H9 (cell line): Measurements from ENCODE around the gene POFUT1. TPM values are rescaled to one million over a fixed set of nuclear protein-coding genes. Genes with fewer than 3 reads are reported as not detected.

Source experiments
- DNase-seq: peaks from one replicate; pipeline ENCODE4 v3.0.0-alpha.2; 2017
- H2AFZ ChIP-seq: one replicate; pipeline ENCODE4 v1.6.1; 2013; ENCODE audit warnings: mild to moderate bottlenecking, low read length, control low read depth, moderate library complexity
- H2AK5ac ChIP-seq: 2 replicates; pipeline ENCODE4 v1.6.1; 2013; ENCODE audit warnings: low read length, control low read depth, mixed read lengths; ENCODE audit not compliant: insufficient read length
- H2BK120ac ChIP-seq: one replicate; pipeline ENCODE4 v1.6.1; 2013; ENCODE audit warnings: low read depth, mild to moderate bottlenecking, low read length, control low read depth, inconsistent platforms; ENCODE audit not compliant: poor library complexity, severe bottlenecking
- H2BK12ac ChIP-seq: 2 replicates; pipeline ENCODE4 v1.6.1; 2013; ENCODE audit warnings: low read length, control low read depth, mixed read lengths, low read depth; ENCODE audit not compliant: insufficient read length
- H2BK15ac ChIP-seq: 2 replicates; pipeline ENCODE4 v1.6.1; 2013; ENCODE audit warnings: low read depth, low read length, control low read depth
- H2BK20ac ChIP-seq: one replicate; pipeline ENCODE4 v1.6.1; 2013; ENCODE audit warnings: low read depth, mild to moderate bottlenecking, low read length, control low read depth, inconsistent platforms; ENCODE audit not compliant: poor library complexity, severe bottlenecking
- H2BK5ac ChIP-seq: 2 replicates; pipeline ENCODE4 v1.6.1; 2013; ENCODE audit warnings: low read length, control low read depth, mixed read lengths; ENCODE audit not compliant: insufficient read length
- H3K14ac ChIP-seq: 2 replicates; pipeline ENCODE4 v1.6.1; 2013; ENCODE audit warnings: low read length, control low read depth; ENCODE audit not compliant: insufficient read depth
- H3K18ac ChIP-seq: 2 replicates; pipeline ENCODE4 v1.6.1; 2013; ENCODE audit warnings: low read depth, mild to moderate bottlenecking, mixed read lengths, low read length, control low read depth; ENCODE audit not compliant: insufficient read length
- H3K23ac ChIP-seq: 2 replicates; pipeline ENCODE4 v1.6.1; 2013; ENCODE audit warnings: low read length, control low read depth, mixed read lengths, low read depth; ENCODE audit not compliant: insufficient read length
- H3K23me2 ChIP-seq: 2 replicates; pipeline ENCODE4 v1.6.1; 2013; ENCODE audit warnings: low read depth, mild to moderate bottlenecking, mixed read lengths, low read length, control low read depth; ENCODE audit not compliant: insufficient read length, poor library complexity, severe bottlenecking
- H3K27ac ChIP-seq: 2 replicates; pipeline ENCODE4 v1.5.1; 2013; ENCODE audit warnings: low read length, control low read depth, mixed read lengths, low read depth; ENCODE audit not compliant: insufficient read length
- H3K27me3 ChIP-seq: 2 replicates; pipeline ENCODE4 v1.6.1; 2013; ENCODE audit warnings: low read length, control low read depth, inconsistent platforms; ENCODE audit not compliant: insufficient read depth
- H3K4ac ChIP-seq: 2 replicates; pipeline ENCODE4 v1.6.1; 2013; ENCODE audit warnings: low read depth, mild to moderate bottlenecking, control low read depth, inconsistent platforms, low read length, moderate library complexity
- H3K4me1 ChIP-seq: 2 replicates; pipeline ENCODE4 v1.6.1; 2013; ENCODE audit warnings: low read length, control low read depth, inconsistent platforms; ENCODE audit not compliant: insufficient read depth
- H3K4me2 ChIP-seq: 2 replicates; pipeline ENCODE4 v1.6.1; 2013; ENCODE audit warnings: low read length, control low read depth, mixed read lengths; ENCODE audit not compliant: insufficient read length, insufficient read depth
- H3K56ac ChIP-seq: 2 replicates; pipeline ENCODE4 v1.6.1; 2013; ENCODE audit warnings: low read depth, mild to moderate bottlenecking, mixed read lengths, low read length, control low read depth; ENCODE audit not compliant: insufficient read length
- H3K79me1 ChIP-seq: 2 replicates; pipeline ENCODE4 v1.6.1; 2013; ENCODE audit warnings: low read depth, mild to moderate bottlenecking, moderate library complexity, low read length, control low read depth, inconsistent platforms; ENCODE audit not compliant: insufficient read depth, poor library complexity, severe bottlenecking
- H3K79me2 ChIP-seq: 2 replicates; pipeline ENCODE4 v1.6.1; 2013; ENCODE audit warnings: low read length, control low read depth, inconsistent platforms; ENCODE audit not compliant: insufficient read depth
- H3K9ac ChIP-seq: 2 replicates; pipeline ENCODE4 v1.6.1; 2013; ENCODE audit warnings: low read length, control low read depth, mixed read lengths; ENCODE audit not compliant: insufficient read length; ENCODE audit errors: extremely low read depth
- H3K9me3 ChIP-seq: one replicate; pipeline ENCODE4 v1.6.1; 2013; ENCODE audit warnings: low read depth, low read length, inconsistent platforms; ENCODE audit not compliant: control insufficient read depth
- H3T11ph ChIP-seq: one replicate; pipeline ENCODE4 v1.6.1; 2013; ENCODE audit warnings: mild to moderate bottlenecking, low read length, control low read depth, inconsistent platforms
- H4K20me1 ChIP-seq: one replicate; pipeline ENCODE4 v1.6.1; 2013; ENCODE audit not compliant: control insufficient read depth, insufficient read length, insufficient read depth
- H4K5ac ChIP-seq: 2 replicates; pipeline ENCODE4 v1.6.1; 2013; ENCODE audit warnings: low read depth, mild to moderate bottlenecking, mixed read lengths, low read length, control low read depth; ENCODE audit not compliant: insufficient read length
- H4K8ac ChIP-seq: replicated peaks from 2 replicates; pipeline ENCODE4 v1.6.1; 2013; ENCODE audit warnings: low read length, control low read depth, mixed read lengths, low read depth; ENCODE audit not compliant: insufficient read length
- H4K91ac ChIP-seq: 2 replicates; pipeline ENCODE4 v1.6.1; 2013; ENCODE audit warnings: low read depth, mild to moderate bottlenecking, moderate library complexity, mixed read lengths, low read length, control low read depth; ENCODE audit not compliant: insufficient read length
- H3K27ac Mint-ChIP-seq, 3 experiments: 2 replicates in 2 of 3; 3 replicates in 1 of 3; pipeline ENCODE4 v1.8.0; 2020 to 2021; ENCODE audit warnings: mixed read lengths in 3 of 3, mild to moderate bottlenecking in 1 of 3, moderate library complexity in 1 of 3
- H3K27me3 Mint-ChIP-seq: 2 replicates; pipeline ENCODE4 v1.8.0; 2021; ENCODE audit warnings: low read depth, mild to moderate bottlenecking, moderate library complexity, mixed read lengths
- H3K36me3 Mint-ChIP-seq, 3 experiments: 2 replicates in 2 of 3; 3 replicates in 1 of 3; pipeline ENCODE4 v1.8.0; 2020 to 2021; ENCODE audit warnings: low read depth in 3 of 3, mixed read lengths in 3 of 3; ENCODE audit not compliant: insufficient read depth in 1 of 3
- H3K4me1 Mint-ChIP-seq, 2 experiments: 2 replicates each; pipeline ENCODE4 v1.8.0; 2020; ENCODE audit warnings: mixed read lengths in 2 of 2
- H3K4me3 Mint-ChIP-seq, 2 experiments: 2 replicates in 1 of 2; 3 replicates in 1 of 2; pipeline ENCODE4 v1.8.0; 2020 to 2021; ENCODE audit warnings: mild to moderate bottlenecking in 2 of 2, mixed read lengths in 2 of 2, moderate library complexity in 1 of 2
- H3K9me3 Mint-ChIP-seq, 2 experiments: 2 replicates in 1 of 2; 3 replicates in 1 of 2; pipeline ENCODE4 v1.8.0; 2020; ENCODE audit warnings: mild to moderate bottlenecking in 2 of 2, mixed read lengths in 2 of 2, moderate library complexity in 1 of 2
- WGBS: extraction: QIAGEN DNeasy Blood & Tissue Kit; methylation state at CpG from one replicate; pipeline ENCODE4 v1.1.7; 2013; ENCODE audit warnings: missing lambda C conversion rate, low lambda C conversion rate, mixed read lengths; ENCODE audit not compliant: insufficient read length; ENCODE audit errors: extremely low coverage; 5-methylcytosine and 5-hydroxymethylcytosine counted together
- total RNA-seq: library from RNA; stranded (reverse); gene quantifications from 2 replicates; pipeline ENCODE4 v1.2.1, GENCODE V29; 2021
- TF ChIP-seq, protein P1 (sequence below): fragments of 200-600 bp; sonication (generic); conservative IDR thresholded peaks from 3 replicates; pipeline ENCODE4 v1.8.0; 2021; ENCODE audit warnings: antibody characterized with exemption, mild to moderate bottlenecking

Gene POFUT1
- total RNA-seq, 1 experiment from 2014 or later, result 41.2 TPM

DNA sequence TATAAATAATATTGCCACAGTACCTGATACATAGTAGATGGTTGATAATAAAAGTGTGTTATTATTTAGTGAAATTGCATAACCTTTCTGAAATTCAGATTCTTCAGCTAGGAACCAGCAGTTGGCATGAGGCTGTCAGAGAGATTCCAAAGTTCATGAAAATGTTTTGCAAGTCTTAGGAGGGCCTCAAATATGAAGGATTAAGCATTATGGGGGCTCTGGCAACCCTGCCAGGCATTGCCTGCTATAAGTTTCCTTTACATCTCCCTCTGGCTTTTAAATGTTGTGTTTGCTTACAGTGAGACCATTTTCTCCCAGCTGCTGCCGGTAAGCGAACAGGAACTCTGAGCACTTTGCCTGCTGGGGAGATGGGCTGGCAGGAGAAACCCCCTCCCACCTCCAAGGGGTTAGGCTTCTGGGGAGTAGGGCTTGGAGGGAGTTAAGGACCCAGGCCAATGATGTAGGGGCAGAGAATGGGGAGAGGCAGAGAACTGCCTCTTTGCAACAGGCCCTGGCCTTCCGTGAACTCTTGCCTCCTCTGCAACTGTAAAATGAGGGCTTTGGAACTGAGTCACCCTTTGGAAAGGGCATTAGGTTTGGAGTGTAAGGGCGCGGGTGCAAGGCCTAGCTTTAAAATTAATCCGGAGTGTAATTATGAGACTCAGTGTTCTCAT, 36.6 kb downstream of the POFUT1 start:
- no CpG with 5 or more reads among the region's 6 CpGs for WGBS
- no peaks in the 10 kb centered on the region for H3K23me2 ChIP-seq
- H3K27ac Mint-ChIP-seq, result no peak overlapping the region

More for the DNA sequence above, 36.6 kb downstream of the POFUT1 start:
- H3K36me3 Mint-ChIP-seq, result no peaks in the 10 kb centered on the region
- no peaks in the 10 kb centered on the region for H3K9me3 Mint-ChIP-seq
- H3K27ac ChIP-seq, result no peak overlapping the region
- H2BK20ac ChIP-seq, result no peak overlapping the region
- no peak overlapping the region for H4K91ac ChIP-seq
- H2BK15ac ChIP-seq, result no peak overlapping the region
- no peak overlapping the region for H2BK5ac ChIP-seq
- no peak overlapping the region for H3K4ac ChIP-seq
- DNase-seq, result no peak
- no peak overlapping the region for H3K14ac ChIP-seq
- H2BK12ac ChIP-seq, result no peak overlapping the region
- TF ChIP-seq, protein P1, sequence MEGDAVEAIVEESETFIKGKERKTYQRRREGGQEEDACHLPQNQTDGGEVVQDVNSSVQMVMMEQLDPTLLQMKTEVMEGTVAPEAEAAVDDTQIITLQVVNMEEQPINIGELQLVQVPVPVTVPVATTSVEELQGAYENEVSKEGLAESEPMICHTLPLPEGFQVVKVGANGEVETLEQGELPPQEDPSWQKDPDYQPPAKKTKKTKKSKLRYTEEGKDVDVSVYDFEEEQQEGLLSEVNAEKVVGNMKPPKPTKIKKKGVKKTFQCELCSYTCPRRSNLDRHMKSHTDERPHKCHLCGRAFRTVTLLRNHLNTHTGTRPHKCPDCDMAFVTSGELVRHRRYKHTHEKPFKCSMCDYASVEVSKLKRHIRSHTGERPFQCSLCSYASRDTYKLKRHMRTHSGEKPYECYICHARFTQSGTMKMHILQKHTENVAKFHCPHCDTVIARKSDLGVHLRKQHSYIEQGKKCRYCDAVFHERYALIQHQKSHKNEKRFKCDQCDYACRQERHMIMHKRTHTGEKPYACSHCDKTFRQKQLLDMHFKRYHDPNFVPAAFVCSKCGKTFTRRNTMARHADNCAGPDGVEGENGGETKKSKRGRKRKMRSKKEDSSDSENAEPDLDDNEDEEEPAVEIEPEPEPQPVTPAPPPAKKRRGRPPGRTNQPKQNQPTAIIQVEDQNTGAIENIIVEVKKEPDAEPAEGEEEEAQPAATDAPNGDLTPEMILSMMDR, result no peak
- no peak overlapping the region for H3K4me3 Mint-ChIP-seq
- no peaks in the 10 kb centered on the region for H3K79me1 ChIP-seq
- no peak overlapping the region for H3K56ac ChIP-seq
- no peaks in the 10 kb centered on the region for H3K79me2 ChIP-seq
- no peak overlapping the region for H3K9ac ChIP-seq
- H3K27me3 Mint-ChIP-seq, result peaks cover 4% of the 10 kb centered on the region; the same call in 1 of the 2 replicates
- H2AFZ ChIP-seq, result no peak overlapping the region
- H4K20me1 ChIP-seq, result no peaks in the 10 kb centered on the region
- H4K5ac ChIP-seq, result no peak overlapping the region
- H4K8ac ChIP-seq, result no peak overlapping the region
- H3K9me3 ChIP-seq, result no peaks in the 10 kb centered on the region
- no peak overlapping the region for H2AK5ac ChIP-seq
- H3K23ac ChIP-seq, result no peak overlapping the region
- no peak overlapping the region for H3T11ph ChIP-seq
- peaks cover 12 to 14% of the 10 kb centered on the region in 2 experiments for H3K4me1 Mint-ChIP-seq
- H3K4me1 ChIP-seq, result no peaks in the 10 kb centered on the region
- H3K18ac ChIP-seq, result no peak overlapping the region
- no peak overlapping the region for H2BK120ac ChIP-seq
- H3K4me2 ChIP-seq, result no peak overlapping the region
- H3K27me3 ChIP-seq, result no peaks in the 10 kb centered on the region
